SK-N-MC (cell line): ENCODE data around the gene GBX2.

Experiments
- DNase-seq: peaks from one replicate; pipeline ENCODE4 v3.0.0-alpha.2; 2011; ENCODE audit warnings: low read depth, low spot score
- H3K27ac ChIP-seq: fragments of 200-600 bp; sonication (generic); 2 replicates; pipeline ENCODE4 v1.5.1; 2016; ENCODE audit warnings: mixed run types
- H3K36me3 ChIP-seq: fragments of 200-600 bp; sonication (generic); 2 replicates; pipeline ENCODE4 v1.6.1; 2017; ENCODE audit warnings: antibody characterized with exemption, low read length, mixed read lengths; ENCODE audit not compliant: insufficient read depth
- H3K4me3 ChIP-seq: fragments of 200-600 bp; sonication (generic); 2 replicates; pipeline ENCODE4 v1.5.1; 2016
- H3K9ac ChIP-seq: fragments of 200-600 bp; sonication (generic); 2 replicates; pipeline ENCODE4 v1.8.0; 2017; ENCODE audit warnings: mixed run types, mixed read lengths; ENCODE audit not compliant: insufficient read length
- H3K9me3 ChIP-seq: fragments of 200-600 bp; sonication (generic); 2 replicates; pipeline ENCODE4 v1.6.1; 2017; ENCODE audit warnings: low read depth, mild to moderate bottlenecking, antibody characterized with exemption, low read length, moderate library complexity, mixed read lengths
- EZH2 ChIP-seq: fragments of 200-600 bp; sonication (generic); IDR thresholded peaks from one replicate; pipeline ENCODE4 v1.6.1; 2017; ENCODE audit warnings: antibody characterized with exemption
- FOXP2 ChIP-seq: optimal IDR thresholded peaks from 2 replicates; pipeline ENCODE3; 2011; ENCODE audit warnings: mild to moderate bottlenecking, moderate library complexity; ENCODE audit not compliant: insufficient read depth; ENCODE audit errors: extremely low read length, control extremely low read depth
- POLR2AphosphoS5 ChIP-seq: IDR thresholded peaks from 2 replicates; pipeline ENCODE4 v1.6.1; 2012; ENCODE audit warnings: mild to moderate bottlenecking, low read depth, low read length, borderline replicate concordance

Gene GBX2

DNA sequence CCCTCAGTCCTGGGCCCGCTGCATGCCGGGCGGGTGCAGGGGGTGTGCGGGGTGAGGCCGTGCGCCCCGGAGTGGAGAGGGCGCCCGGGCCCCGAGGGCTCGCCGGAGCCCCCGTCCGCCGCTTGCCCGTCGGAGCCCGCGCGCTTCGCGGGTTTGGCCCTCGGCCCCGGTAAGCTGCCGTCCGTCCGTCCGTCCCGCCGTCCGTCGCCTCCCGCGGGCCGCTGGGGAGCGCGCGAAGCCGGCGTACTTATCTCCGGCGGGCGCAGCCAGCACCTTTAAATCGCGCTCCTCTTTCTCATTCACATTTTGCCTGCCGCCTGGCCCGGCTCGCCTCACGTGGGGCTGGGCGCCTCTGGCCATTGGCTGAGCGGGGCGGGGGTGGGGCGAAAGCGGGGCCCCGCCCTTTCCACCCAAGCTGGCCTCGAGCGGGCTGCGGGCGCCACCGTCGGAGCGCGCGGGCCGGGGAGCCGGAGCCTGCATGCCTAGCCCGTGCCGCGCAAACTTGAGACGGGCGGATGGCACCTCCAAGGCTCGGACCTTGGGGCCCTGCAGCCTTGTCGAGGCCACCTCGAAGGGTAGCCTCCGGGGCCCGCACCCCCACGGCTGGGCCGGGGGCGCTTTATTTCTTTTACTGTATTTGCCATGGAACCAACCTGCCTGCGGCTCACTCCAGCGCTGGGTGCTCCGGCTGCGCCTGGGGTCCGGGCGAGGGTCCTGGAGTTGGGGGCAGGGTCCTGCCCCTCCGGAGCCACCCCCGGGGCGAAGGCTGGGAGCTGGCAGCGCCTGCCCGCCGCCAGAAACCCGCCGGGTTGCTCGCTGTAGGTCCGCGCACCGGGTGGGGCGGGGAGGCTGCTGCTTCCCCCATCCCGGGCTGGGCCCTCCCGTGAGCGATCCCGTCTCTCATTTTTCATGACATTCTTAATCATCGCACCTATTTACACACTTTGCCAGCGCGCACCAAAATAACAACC is at the start of gene GBX2:
TSS of gene GBX2 (minus strand) at position 277 of the 971 bp plus-strand sequence. CDS start 415 bp downstream, outside the sequence.
- Histone ChIP-seq H3K27ac (no peak within 1 kb of the TSS), H3K4me3 (peak within 1 kb of the TSS; percentile 80), H3K36me3 (no peaks in the 10 kb centered on the region), H3K9me3 (no peaks in the 10 kb centered on the region), H3K9ac (no peak within 1 kb of the TSS)
- TF ChIP-seq POLR2AphosphoS5 (no peak), FOXP2 (no peak), EZH2 (no peak)
- DNase-seq, result no peak

DNA sequence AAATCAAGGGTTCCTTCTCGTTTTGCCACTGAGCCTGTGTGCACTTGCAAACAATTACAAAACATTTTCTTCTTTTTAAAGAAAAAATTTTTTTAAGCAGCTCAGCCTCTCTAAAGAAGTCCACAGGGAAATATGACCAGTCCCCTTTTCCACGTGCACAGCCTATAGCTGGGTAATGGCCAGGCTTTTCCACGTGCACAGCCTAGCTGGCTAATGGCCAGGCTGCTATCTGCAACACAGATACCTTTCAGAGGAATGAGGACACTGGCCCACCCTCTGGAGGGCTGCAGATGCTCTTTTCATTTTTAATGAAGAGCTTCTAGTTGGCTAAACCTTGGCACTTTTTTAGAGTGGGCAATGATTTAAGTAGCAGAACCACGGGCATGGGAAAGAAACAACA is 49.7 kb upstream of the GBX2 start:
- no peaks in the 10 kb centered on the region for H3K36me3 ChIP-seq

GRCh38 chr2:236216711-236217110 is 48.5 kb upstream of the GBX2 start:
- Histone ChIP-seq H3K9ac (no peak overlapping the region), H3K36me3 (no peaks in the 10 kb centered on the region), H3K27ac (no peak overlapping the region), H3K4me3 (no peak overlapping the region), H3K9me3 (no peaks in the 10 kb centered on the region)
- no peak for DNase-seq
- TF ChIP-seq POLR2AphosphoS5, result no peak
- TF ChIP-seq EZH2, result no peak
- TF ChIP-seq FOXP2, result no peak

More for the DNA sequence above, 49.7 kb upstream of the GBX2 start:
- H3K9me3 ChIP-seq, result no peaks in the 10 kb centered on the region
- DNase-seq, result no peak
- H3K4me3 ChIP-seq, result no peak overlapping the region
- no peak overlapping the region for H3K9ac ChIP-seq
- H3K27ac ChIP-seq, result no peak overlapping the region
- no peak for TF ChIP-seq POLR2AphosphoS5
- no peak for TF ChIP-seq FOXP2
- no peak for TF ChIP-seq EZH2

DNA sequence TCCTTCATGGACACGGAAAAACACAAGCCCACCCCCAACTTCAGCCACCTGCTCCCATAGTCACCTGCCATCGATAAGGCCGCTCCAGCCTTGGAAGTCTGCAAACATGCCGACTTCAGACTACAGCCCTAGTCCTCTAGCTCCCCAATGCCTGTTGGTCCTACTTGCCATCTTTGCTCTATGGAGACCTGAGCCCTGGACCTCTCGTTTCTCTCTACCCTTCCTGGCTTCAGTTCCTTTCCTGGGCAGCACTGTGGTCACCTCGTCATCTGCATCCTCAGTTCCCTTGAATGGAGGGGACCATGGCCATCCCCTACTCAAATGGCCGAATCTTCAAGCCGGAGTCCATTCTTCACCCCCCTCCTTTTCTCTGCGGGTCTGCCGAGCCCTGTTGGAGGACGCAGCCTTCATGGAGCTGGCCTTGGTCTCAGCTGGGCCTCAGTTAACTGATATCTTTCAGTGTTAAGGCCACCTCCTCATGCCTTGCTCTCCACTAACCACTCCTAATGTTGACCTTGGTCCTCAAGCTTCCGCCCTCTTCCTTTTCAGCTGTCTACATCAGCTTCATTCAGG is 47.7 kb upstream of the GBX2 start:
- Histone ChIP-seq H3K36me3 (no peaks in the 10 kb centered on the region), H3K27ac (no peak overlapping the region), H3K4me3 (no peak overlapping the region), H3K9me3 (no peaks in the 10 kb centered on the region), H3K9ac (no peak overlapping the region)
- no peak for TF ChIP-seq FOXP2
- no peak for TF ChIP-seq EZH2
- TF ChIP-seq POLR2AphosphoS5, result no peak
- DNase-seq, result no peak

DNA sequence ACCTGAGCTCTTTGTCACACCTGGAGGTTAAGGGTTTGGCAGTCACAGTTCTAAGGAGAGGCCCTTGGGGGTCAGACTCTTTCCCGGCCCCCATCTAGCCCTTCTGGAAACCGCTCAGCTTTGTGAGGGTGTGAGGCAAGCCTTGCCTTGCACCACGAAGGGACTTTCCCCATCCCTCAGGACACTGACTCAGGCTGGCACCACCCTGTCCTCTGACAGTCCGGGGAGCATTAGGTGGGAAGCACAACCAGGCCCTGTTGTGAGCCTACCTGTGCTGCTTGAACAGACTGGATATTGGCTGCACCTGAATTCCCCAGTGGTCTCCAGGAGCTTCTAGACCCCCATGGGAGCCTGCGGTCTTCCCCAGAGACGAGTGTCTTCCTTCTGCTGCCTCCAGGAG is 47.0 kb upstream of the GBX2 start:
- Histone ChIP-seq H3K27ac (no peak overlapping the region), H3K36me3 (no peaks in the 10 kb centered on the region), H3K9me3 (no peaks in the 10 kb centered on the region), H3K9ac (no peak overlapping the region), H3K4me3 (no peak overlapping the region)
- no peak for DNase-seq
- TF ChIP-seq POLR2AphosphoS5 (no peak), FOXP2 (no peak), EZH2 (no peak)

- Histone ChIP-seq H3K9me3 (no peaks in the 10 kb centered on the region), H3K36me3 (no peaks in the 10 kb centered on the region), H3K9ac (no peak overlapping the region), H3K4me3 (no peak overlapping the region), H3K27ac (no peak overlapping the region)
- DNase-seq, result no peak
- TF ChIP-seq POLR2AphosphoS5 (no peak), EZH2 (no peak), FOXP2 (no peak)
Measured at GRCh38 chr2:236214376-236214995, 46.3 kb upstream of the GBX2 start.

GRCh38 chr2:236211296-236211695 is 43.1 kb upstream of the GBX2 start:
- Histone ChIP-seq H3K4me3 (no peak overlapping the region), H3K36me3 (no peaks in the 10 kb centered on the region), H3K9me3 (no peaks in the 10 kb centered on the region), H3K9ac (no peak overlapping the region), H3K27ac (no peak overlapping the region)
- DNase-seq, result no peak
- TF ChIP-seq EZH2 (no peak), POLR2AphosphoS5 (no peak), FOXP2 (no peak)

DNA sequence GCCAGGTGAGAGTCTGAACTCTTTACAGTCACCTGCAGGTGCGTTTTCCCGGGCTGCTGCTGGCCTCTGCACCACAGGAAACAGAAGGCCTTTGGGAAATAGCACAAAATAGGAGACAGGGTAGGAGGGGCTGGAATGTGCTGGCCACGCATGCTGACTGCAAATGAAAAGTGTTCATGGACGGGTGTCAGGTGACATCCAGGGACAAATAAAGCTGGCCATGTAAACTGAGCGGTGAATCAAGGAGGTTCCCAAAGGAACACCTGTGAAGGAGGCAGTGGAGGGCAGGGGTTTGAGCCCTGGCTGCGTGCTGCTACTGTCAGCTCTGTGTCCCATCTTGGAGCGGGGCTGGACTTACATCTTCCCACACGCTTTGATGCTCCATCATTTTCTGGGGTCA is 42.4 kb upstream of the GBX2 start:
- H3K9ac ChIP-seq, result no peak overlapping the region

More for the DNA sequence above, 42.4 kb upstream of the GBX2 start:
- Histone ChIP-seq H3K27ac (no peak overlapping the region), H3K4me3 (no peak overlapping the region), H3K36me3 (no peaks in the 10 kb centered on the region), H3K9me3 (no peaks in the 10 kb centered on the region)
- TF ChIP-seq EZH2, result no peak
- no peak for TF ChIP-seq FOXP2
- TF ChIP-seq POLR2AphosphoS5, result no peak
- no peak for DNase-seq
